ENCODE measurements around the gene ACAD10.
A peak's percentile ranks its signal among the peaks of the same experiment; 100 is the strongest.
"Not testable (repeated sequence)": the region's sequence is repeated elsewhere in the genome, so short reads cannot be mapped to it uniquely, and the experiment has no call there.

Gene ACAD10

GRCh38 chr12:111677186-111677585 is 8.7 kb upstream of the ACAD10 start:
- no peak overlapping the region for H3K27ac ChIP-seq
- H3K9ac ChIP-seq (ENCODE audit: insufficient read length): no peak overlapping the region
- peaks cover 70% of the 10 kb centered on the region for H3K36me3 ChIP-seq (ENCODE audit: insufficient read depth, low read length)
- TF ChIP-seq FOXP2 (optimal IDR thresholded peaks at IDR 0.05; ENCODE audit: control extremely low read depth, extremely low read length, insufficient read depth): no peak
- TF ChIP-seq EZH2 (IDR thresholded peaks at IDR 0.05): no peak
- TF ChIP-seq POLR2AphosphoS5 (IDR thresholded peaks at IDR 0.05; ENCODE audit: borderline replicate concordance, low read depth, low read length): no peak
- no peak for DNase-seq (ENCODE audit: low read depth, low spot score)
- no peak overlapping the region for H3K4me3 ChIP-seq
- no peaks in the 10 kb centered on the region for H3K9me3 ChIP-seq (ENCODE audit: low read depth, low read length)

GRCh38 chr12:111684485-111685198 is 1.2 kb upstream of the ACAD10 start:
- H3K36me3 ChIP-seq (ENCODE audit: insufficient read depth, low read length): peaks cover 33% of the 10 kb centered on the region
- H3K4me3 ChIP-seq: peak overlapping the region; percentile 96
- H3K9me3 ChIP-seq (ENCODE audit: low read depth, low read length); H3K27ac ChIP-seq; DNase-seq (ENCODE audit: low read depth, low spot score): not testable (repeated sequence)
- H3K9ac ChIP-seq (ENCODE audit: insufficient read length): peak overlapping the region; percentile 97

- Histone ChIP-seq H3K9me3 (ENCODE audit: low read depth, low read length) (no peaks in the 10 kb centered on the region), H3K27ac (no peak overlapping the region; the same call in 1 of the 2 replicates), H3K9ac (ENCODE audit: insufficient read length) (peak overlapping the region; percentile 97), H3K4me3 (peak overlapping the region; percentile 96), H3K36me3 (ENCODE audit: insufficient read depth, low read length) (peaks cover 26% of the 10 kb centered on the region)
- TF ChIP-seq FOXP2 (optimal IDR thresholded peaks at IDR 0.05; ENCODE audit: control extremely low read depth, extremely low read length, insufficient read depth) (no peak), EZH2 (IDR thresholded peaks at IDR 0.05) (no peak), POLR2AphosphoS5 (IDR thresholded peaks at IDR 0.05; ENCODE audit: borderline replicate concordance, low read depth, low read length) (no peak)
- no peak for DNase-seq (ENCODE audit: low read depth, low spot score)
Observed at GRCh38 chr12:111685322-111685810, 487 bp upstream of the ACAD10 start.

GRCh38 chr12:111686574-111687105 is 787 bp downstream of the ACAD10 start:
- Histone ChIP-seq H3K4me3 (peak overlapping the region; percentile 96), H3K36me3 (ENCODE audit: insufficient read depth, low read length) (peaks cover 13% of the 10 kb centered on the region), H3K27ac (no peak overlapping the region), H3K9ac (ENCODE audit: insufficient read length) (peak overlapping the region; percentile 97), H3K9me3 (ENCODE audit: low read depth, low read length) (no peaks in the 10 kb centered on the region)
- TF ChIP-seq FOXP2 (optimal IDR thresholded peaks at IDR 0.05; ENCODE audit: control extremely low read depth, extremely low read length, insufficient read depth): no peak
- no peak for TF ChIP-seq EZH2 (IDR thresholded peaks at IDR 0.05)
- TF ChIP-seq POLR2AphosphoS5 (IDR thresholded peaks at IDR 0.05; ENCODE audit: borderline replicate concordance, low read depth, low read length): no peak
- no peak for DNase-seq (ENCODE audit: low read depth, low spot score)

- H3K36me3 ChIP-seq (ENCODE audit: insufficient read depth, low read length): peaks cover 8% of the 10 kb centered on the region; the same call in 1 of the 2 replicates
- no peak for DNase-seq (ENCODE audit: low read depth, low spot score)
- H3K9ac ChIP-seq (ENCODE audit: insufficient read length): peak overlapping the region; percentile 97
- no peak overlapping the region for H3K27ac ChIP-seq
- H3K4me3 ChIP-seq: peak overlapping the region; percentile 96
- no peak for TF ChIP-seq EZH2 (IDR thresholded peaks at IDR 0.05)
- TF ChIP-seq FOXP2 (optimal IDR thresholded peaks at IDR 0.05; ENCODE audit: control extremely low read depth, extremely low read length, insufficient read depth): no peak
- no peaks in the 10 kb centered on the region for H3K9me3 ChIP-seq (ENCODE audit: low read depth, low read length)
Observed at GRCh38 chr12:111687255-111687654, 1.4 kb downstream of the ACAD10 start.

- Histone ChIP-seq H3K4me3 (no peak overlapping the region), H3K27ac (no peak overlapping the region), H3K9me3 (ENCODE audit: low read depth, low read length) (no peaks in the 10 kb centered on the region), H3K36me3 (ENCODE audit: insufficient read depth, low read length) (peaks cover 4% of the 10 kb centered on the region; the same call in 1 of the 2 replicates), H3K9ac (ENCODE audit: insufficient read length) (no peak overlapping the region)
- TF ChIP-seq EZH2 (IDR thresholded peaks at IDR 0.05) (no peak), FOXP2 (optimal IDR thresholded peaks at IDR 0.05; ENCODE audit: control extremely low read depth, extremely low read length, insufficient read depth) (no peak), POLR2AphosphoS5 (IDR thresholded peaks at IDR 0.05; ENCODE audit: borderline replicate concordance, low read depth, low read length) (no peak)
- DNase-seq (ENCODE audit: low read depth, low spot score): no peak
Observed at GRCh38 chr12:111687952-111688351, 2.1 kb downstream of the ACAD10 start.

GRCh38 chr12:111691262-111691661 is 5.4 kb downstream of the ACAD10 start:
- no peaks in the 10 kb centered on the region for H3K9me3 ChIP-seq (ENCODE audit: low read depth, low read length)
- peaks cover 18% of the 10 kb centered on the region; the same call in 1 of the 2 replicates for H3K36me3 ChIP-seq (ENCODE audit: insufficient read depth, low read length)
- no peak overlapping the region for H3K27ac ChIP-seq
- no peak overlapping the region for H3K4me3 ChIP-seq
- H3K9ac ChIP-seq (ENCODE audit: insufficient read length): no peak overlapping the region
- no peak for DNase-seq (ENCODE audit: low read depth, low spot score)
- TF ChIP-seq EZH2 (IDR thresholded peaks at IDR 0.05) (no peak), POLR2AphosphoS5 (IDR thresholded peaks at IDR 0.05; ENCODE audit: borderline replicate concordance, low read depth, low read length) (no peak), FOXP2 (optimal IDR thresholded peaks at IDR 0.05; ENCODE audit: control extremely low read depth, extremely low read length, insufficient read depth) (no peak)

GRCh38 chr12:111692575-111693210 is 6.8 kb downstream of the ACAD10 start:
- H3K27ac ChIP-seq: no peak overlapping the region
- DNase-seq (ENCODE audit: low read depth, low spot score): no peak
- peaks cover 18% of the 10 kb centered on the region; the same call in 1 of the 2 replicates for H3K36me3 ChIP-seq (ENCODE audit: insufficient read depth, low read length)
- H3K9ac ChIP-seq (ENCODE audit: insufficient read length): no peak overlapping the region
- no peak for TF ChIP-seq POLR2AphosphoS5 (IDR thresholded peaks at IDR 0.05; ENCODE audit: borderline replicate concordance, low read depth, low read length)
- no peak for TF ChIP-seq EZH2 (IDR thresholded peaks at IDR 0.05)
- no peak for TF ChIP-seq FOXP2 (optimal IDR thresholded peaks at IDR 0.05; ENCODE audit: control extremely low read depth, extremely low read length, insufficient read depth)
- H3K9me3 ChIP-seq (ENCODE audit: low read depth, low read length): no peaks in the 10 kb centered on the region
- H3K4me3 ChIP-seq: no peak overlapping the region

All from SK-N-MC (cell line).